Caco-2 (cell line): Measurements from ENCODE around the gene RSPH1. TPM values are rescaled to one million over a fixed set of nuclear protein-coding genes. Genes with fewer than 3 reads are reported as not detected.

ENCODE experiments used
- BruUV-seq: library from RNA; stranded (reverse); fragments of 400-500 nt; replicated peaks from 2 replicates; lab custom pipeline; 2021; lab: Mats Ljungman, UMichigan
- CTCF ChIA-PET: fragments of 300-600 bp; sonication (Branson Sonifier 250); formaldehyde crosslinking; loops from one replicate; lab custom pipeline; 2022; ENCODE audit warnings: antibody characterized with exemption; lab: Charles Lee
- POLR2A ChIA-PET: fragments of 300-600 bp; sonication (Branson Sonifier 250); formaldehyde crosslinking; loops from one replicate; lab custom pipeline; 2022; ENCODE audit warnings: antibody characterized with exemption; lab: Charles Lee
- DNase-seq, 2 experiments: peaks; one replicate each; pipeline versions ENCODE4 v3.0.0 to v3.0.0-alpha.2; 2020 to 2022
- H3K27me3 ChIP-seq: replicated peaks from 2 replicates; pipeline ENCODE4 v1.6.0; 2011; ENCODE audit warnings: low read length; ENCODE audit not compliant: control insufficient read depth, insufficient read depth
- H3K36me3 ChIP-seq: 2 replicates; pipeline ENCODE4 v1.5.1; 2011; ENCODE audit warnings: low read length; ENCODE audit not compliant: control insufficient read depth, insufficient read depth
- H3K4me1 ChIP-seq: fragments of 250-450 bp; sonication (Bioruptor Pico); 2 replicates; pipeline ENCODE4 v1.5.1; 2020; ENCODE audit warnings: mild to moderate bottlenecking
- H3K4me3 ChIP-seq: 2 replicates; pipeline ENCODE4 v1.5.1; 2011; ENCODE audit warnings: low read depth, mild to moderate bottlenecking, control low read depth, low read length
- H3K9me3 ChIP-seq: fragments of 250-450 bp; sonication (Bioruptor Pico); 2 replicates; pipeline ENCODE4 v1.5.1; 2020; ENCODE audit warnings: mild to moderate bottlenecking, moderate library complexity
- H3K27ac Mint-ChIP-seq: one replicate; pipeline ENCODE4 v1.8.0; 2022; ENCODE audit warnings: mixed read lengths; ENCODE audit not compliant: unreplicated experiment
- H3K27me3 Mint-ChIP-seq: one replicate; pipeline ENCODE4 v1.8.0; 2022; ENCODE audit warnings: mixed read lengths; ENCODE audit not compliant: insufficient read depth, unreplicated experiment
- H3K36me3 Mint-ChIP-seq: one replicate; pipeline ENCODE4 v1.8.0; 2022; ENCODE audit warnings: mild to moderate bottlenecking, mixed read lengths; ENCODE audit not compliant: insufficient read depth, unreplicated experiment
- H3K4me1 Mint-ChIP-seq: one replicate; pipeline ENCODE4 v1.8.0; 2022; ENCODE audit warnings: low read depth, mixed read lengths; ENCODE audit not compliant: unreplicated experiment
- H3K4me3 Mint-ChIP-seq: one replicate; pipeline ENCODE4 v1.8.0; 2022; ENCODE audit warnings: mild to moderate bottlenecking, moderate library complexity, mixed read lengths; ENCODE audit not compliant: unreplicated experiment
- H3K9me3 Mint-ChIP-seq: one replicate; pipeline ENCODE4 v1.8.0; 2022; ENCODE audit warnings: mixed read lengths; ENCODE audit not compliant: unreplicated experiment
- CTCF ChIP-seq, 2 experiments: fragments of 200-600 bp in 1 of 2; IDR thresholded peaks; 1 replicate in 1 of 2; 2 replicates in 1 of 2; pipeline versions ENCODE4 v1.5.1 to v1.8.0; 2011 to 2022; ENCODE audit warnings: antibody characterized with exemption in 1 of 2, control low read depth in 1 of 2, inconsistent platforms in 1 of 2, low read depth in 1 of 2, low read length in 1 of 2, mild to moderate bottlenecking in 1 of 2, moderate library complexity in 1 of 2; ENCODE audit not compliant: insufficient read depth in 1 of 2, severe bottlenecking in 1 of 2, unreplicated experiment in 1 of 2
- intact Hi-C: fragments of 100-400 bp; cut with micrococcal nuclease; formaldehyde crosslinking; loops from one replicate; pipeline ENCODE4 v1.10.0; 2022; ENCODE audit not compliant: unreplicated experiment
- total RNA-seq: library from RNA; stranded (reverse); gene quantifications from 2 replicates; pipeline ENCODE4 v1.2.3, GENCODE V29; 2022

Gene RSPH1
- total RNA-seq, 1 experiment from 2014 or later: 0.23 TPM

- DNase-seq: no peak
- TF ChIP-seq CTCF (IDR thresholded peaks at IDR 0.05; ENCODE audit: insufficient read depth in 1 of 2, low read depth in 1 of 2, low read length in 1 of 2, severe bottlenecking in 1 of 2, unreplicated experiment in 1 of 2): no peak
- no peaks in the 10 kb centered on the region for H3K9me3 ChIP-seq
- ChIA-PET POLR2A (no interaction called here), CTCF (no interaction called here)
- BruUV-seq: no TSS peak
- no peaks in the 10 kb centered on the region for H3K27me3 Mint-ChIP-seq
- H3K4me3 Mint-ChIP-seq: no peak overlapping the region
- H3K36me3 ChIP-seq: no peaks in the 10 kb centered on the region
- H3K36me3 Mint-ChIP-seq: peaks cover 8% of the 10 kb centered on the region
- no peak overlapping the region for H3K4me3 ChIP-seq
- H3K27ac Mint-ChIP-seq: no peak overlapping the region
- no peaks in the 10 kb centered on the region for H3K27me3 ChIP-seq
- intact Hi-C loops: no loop called here
- no peaks in the 10 kb centered on the region; the same call in 1 of the 2 replicates for H3K4me1 ChIP-seq
- H3K4me1 Mint-ChIP-seq: peaks cover 7% of the 10 kb centered on the region
- no peaks in the 10 kb centered on the region for H3K9me3 Mint-ChIP-seq
Observed at GRCh38 chr21:42500736-42501135, 4.7 kb upstream of the RSPH1 start.

GRCh38 chr21:42500225-42500624 lies 4.2 kb upstream of the RSPH1 start:
- H3K27me3 Mint-ChIP-seq: no peaks in the 10 kb centered on the region
- H3K9me3 Mint-ChIP-seq: no peaks in the 10 kb centered on the region
- Histone ChIP-seq H3K9me3 (no peaks in the 10 kb centered on the region), H3K36me3 (no peaks in the 10 kb centered on the region), H3K27me3 (no peaks in the 10 kb centered on the region), H3K4me1 (no peaks in the 10 kb centered on the region; the same call in 1 of the 2 replicates), H3K4me3 (no peak overlapping the region)
- peaks cover 7% of the 10 kb centered on the region for H3K4me1 Mint-ChIP-seq
- DNase-seq: no peak
- no peak overlapping the region for H3K27ac Mint-ChIP-seq
- POLR2A ChIA-PET: no interaction called here
- H3K36me3 Mint-ChIP-seq: peaks cover 9% of the 10 kb centered on the region
- TF ChIP-seq CTCF (IDR thresholded peaks at IDR 0.05; ENCODE audit: insufficient read depth in 1 of 2, low read depth in 1 of 2, low read length in 1 of 2, severe bottlenecking in 1 of 2, unreplicated experiment in 1 of 2): no peak
- no peak overlapping the region for H3K4me3 Mint-ChIP-seq
- intact Hi-C loops: no loop called here
- no TSS peak for BruUV-seq
- CTCF ChIA-PET: no interaction called here

GRCh38 chr21:42499444-42500112 lies 3.6 kb upstream of the RSPH1 start:
- Histone ChIP-seq H3K27me3 (no peaks in the 10 kb centered on the region), H3K4me3 (no peak overlapping the region), H3K9me3 (no peaks in the 10 kb centered on the region), H3K36me3 (no peaks in the 10 kb centered on the region), H3K4me1 (no peaks in the 10 kb centered on the region; the same call in 1 of the 2 replicates)
- Mint-ChIP-seq H3K9me3 (no peaks in the 10 kb centered on the region), H3K27ac (no peak overlapping the region), H3K27me3 (no peaks in the 10 kb centered on the region), H3K4me3 (no peak overlapping the region), H3K4me1 (peaks cover 7% of the 10 kb centered on the region), H3K36me3 (peaks cover 9% of the 10 kb centered on the region)
- CTCF ChIA-PET: no interaction called here
- intact Hi-C loops: no loop called here
- peak in 1 of 2 experiments; percentile 2 for TF ChIP-seq CTCF (IDR thresholded peaks at IDR 0.05; ENCODE audit: insufficient read depth in 1 of 2, low read depth in 1 of 2, low read length in 1 of 2, severe bottlenecking in 1 of 2, unreplicated experiment in 1 of 2)
- BruUV-seq: no TSS peak
- POLR2A ChIA-PET: no interaction called here
- DNase-seq: no peak
